K562 (cell line): Measurements from ENCODE around the gene ANKZF1. TPM values are rescaled to one million over a fixed set of nuclear protein-coding genes. Genes with fewer than 3 reads are reported as not detected.

Experiments used
- ATAC-seq: fragments of 200-7000 bp; cut with Tn5 transposase; 3 replicates; pipeline ENCODE4 v1.9.1; 2020; ENCODE audit warnings: moderate library complexity
- BruUV-seq: library from RNA; stranded (reverse); fragments of 400-500 nt; replicated peaks from 2 replicates; lab custom pipeline; 2021; lab: Mats Ljungman, UMichigan
- CTCF ChIA-PET: fragments of 300-600 bp; formaldehyde crosslinking; extraction: SDS; loops from one replicate; lab custom pipeline; 2021; ENCODE audit warnings: low intra/inter-chr PET ratio; lab: Yijun Ruan, JAX
- POLR2A ChIA-PET: fragments of 300-600, 350-650 bp; sonication (Branson Sonifier 250); formaldehyde crosslinking; extraction: SDS; loops from one replicate; lab custom pipeline; 2021; ENCODE audit warnings: antibody characterized with exemption, inconsistent platforms; lab: Yijun Ruan, JAX
- DNase-seq, 4 experiments: peaks; one replicate each; pipeline versions ENCODE4 v3.0.0 to v3.0.0-alpha.2; 2011 to 2018; ENCODE audit warnings: low spot score in 3 of 4, mixed read lengths in 3 of 4; ENCODE audit errors: extremely low read depth in 1 of 4
- FAIRE-seq: peaks from 2 replicates; lab custom pipeline; 2011; peaks lifted over from hg19 to GRCh38; lab: Jason Lieb, UNC
- H2AFZ ChIP-seq: 2 replicates; pipeline ENCODE4 v1.6.0; 2011; ENCODE audit warnings: low read depth, low read length, control low read depth, inconsistent platforms
- H3K27ac ChIP-seq: fragments of 200-600 bp; 3 replicates; pipeline ENCODE4 v1.8.0; 2011; ENCODE audit warnings: low read depth, mild to moderate bottlenecking, control low read depth, inconsistent platforms, low read length, moderate library complexity, mixed read lengths; ENCODE audit errors: extremely low read depth
- H3K27me3 ChIP-seq, 2 experiments: fragments of 300-600 bp in 1 of 2; 2 replicates in 1 of 2; 3 replicates in 1 of 2; pipeline versions ENCODE4 v1.6.0 to v1.8.0; 2011; ENCODE audit warnings: inconsistent platforms in 2 of 2, low read length in 2 of 2, mild to moderate bottlenecking in 1 of 2, mixed read lengths in 1 of 2, moderate library complexity in 1 of 2; ENCODE audit not compliant: control insufficient read depth in 2 of 2, insufficient read depth in 2 of 2
- H3K36me3 ChIP-seq: fragments of 300-600 bp; 3 replicates; pipeline ENCODE4 v1.8.0; 2011; ENCODE audit warnings: mild to moderate bottlenecking, low read length, inconsistent platforms; ENCODE audit not compliant: control insufficient read depth, insufficient read depth
- H3K4me1 ChIP-seq, 2 experiments: fragments of 200-600 bp in 1 of 2; replicated peaks in 1 of 2; 2 replicates in 1 of 2; 3 replicates in 1 of 2; pipeline versions ENCODE4 v1.5.1 to v1.8.0; 2011; ENCODE audit warnings: inconsistent platforms in 2 of 2, low read length in 2 of 2, mild to moderate bottlenecking in 1 of 2, mixed read lengths in 1 of 2, moderate library complexity in 1 of 2; ENCODE audit not compliant: control insufficient read depth in 2 of 2, insufficient read depth in 2 of 2
- H3K4me2 ChIP-seq: 2 replicates; pipeline ENCODE4 v1.6.1; 2011; ENCODE audit warnings: low read length, control low read depth, inconsistent platforms, mixed read lengths; ENCODE audit not compliant: insufficient read depth
- H3K4me3 ChIP-seq: fragments of 200-600 bp; sonication (generic), shearing (Covaris generic); 2 replicates; pipeline ENCODE4 v1.5.1; 2016; ENCODE audit warnings: control low read depth, inconsistent platforms
- H3K79me2 ChIP-seq: fragments of 200-600 bp; 3 replicates; pipeline ENCODE4 v1.8.0; 2011; ENCODE audit warnings: low read length, inconsistent platforms; ENCODE audit not compliant: control insufficient read depth, insufficient read depth
- H3K9ac ChIP-seq, 2 experiments: 2 replicates each; pipeline versions ENCODE4 v1.6.0 to v1.6.1; 2011; ENCODE audit warnings: low read depth in 2 of 2, low read length in 2 of 2, control low read depth in 1 of 2, inconsistent platforms in 1 of 2, mild to moderate bottlenecking in 1 of 2, mixed read lengths in 1 of 2; ENCODE audit not compliant: insufficient read depth in 1 of 2
- H3K9me1 ChIP-seq: one replicate; pipeline ENCODE4 v1.6.0; 2011; ENCODE audit warnings: inconsistent platforms, mild to moderate bottlenecking, low read length, moderate library complexity; ENCODE audit not compliant: control insufficient read depth, insufficient read depth
- H3K9me3 ChIP-seq: replicated peaks from 2 replicates; pipeline ENCODE4 v1.5.1; 2011; ENCODE audit warnings: low read depth, low read length, inconsistent platforms; ENCODE audit not compliant: control insufficient read depth, insufficient read depth
- H4K20me1 ChIP-seq: replicated peaks from 2 replicates; pipeline ENCODE4 v1.6.1; 2011; ENCODE audit warnings: low read length, inconsistent platforms, mixed read lengths; ENCODE audit not compliant: control insufficient read depth, insufficient read depth
- KLF13 ChIP-seq: fragments of 450-650 bp; IDR thresholded peaks from 2 replicates; pipeline ENCODE4 v1.6.1; 2016; ENCODE audit warnings: missing genetic modification characterization, low read depth, mild to moderate bottlenecking, missing compliant biosample characterization, moderate library complexity, borderline replicate concordance
- MAFG ChIP-seq: fragments of 450-650 bp; conservative IDR thresholded peaks from 2 replicates; pipeline ENCODE4 v1.6.1; 2016; ENCODE audit warnings: missing genetic modification characterization, missing compliant biosample characterization
- NCOA6 ChIP-seq: fragments of 450-650 bp; IDR thresholded peaks from 2 replicates; pipeline ENCODE4 v1.6.1; 2017; ENCODE audit warnings: mild to moderate bottlenecking
- NFIC ChIP-seq: fragments of 450-650 bp; IDR thresholded peaks from 2 replicates; pipeline ENCODE4 v1.6.1; 2017; ENCODE audit warnings: mild to moderate bottlenecking, inconsistent platforms
- NR3C1 ChIP-seq: sonication (generic); formaldehyde crosslinking; IDR thresholded peaks from 2 replicates; pipeline ENCODE4 v1.8.1; 2022; ENCODE audit warnings: missing genetic modification reagents
- PHF20 ChIP-seq: fragments of 450-650 bp; IDR thresholded peaks from 2 replicates; pipeline ENCODE4 v1.6.1; 2018; ENCODE audit not compliant: partially characterized antibody
- YBX1 ChIP-seq: fragments of 450-650 bp; IDR thresholded peaks from 2 replicates; pipeline ENCODE4 v1.7.1; 2016; ENCODE audit warnings: mild to moderate bottlenecking
- ZNF165 ChIP-seq: fragments of 250-450 bp; sonication (Bioruptor Pico); IDR thresholded peaks from 2 replicates; pipeline ENCODE4 v1.4.0; 2020; ENCODE audit warnings: borderline replicate concordance
- ZNF174 ChIP-seq: fragments of 250-450 bp; sonication (Bioruptor Pico); IDR thresholded peaks from 2 replicates; pipeline ENCODE4 v1.4.0; 2020; ENCODE audit warnings: mild to moderate bottlenecking
- ZNF551 ChIP-seq: fragments of 250-450 bp; sonication (Bioruptor Pico); IDR thresholded peaks from 2 replicates; pipeline ENCODE4 v1.5.0; 2021; ENCODE audit warnings: mild to moderate bottlenecking, moderate library complexity
- WGBS: fragments of 100-300 bp; shearing (Covaris generic); methylation state at CpG from one replicate; pipeline ENCODE4 v1.1.6; 2016; ENCODE audit warnings: low coverage, mixed read lengths; ENCODE audit not compliant: insufficient coverage; ENCODE audit errors: missing lambda C conversion rate; 5-methylcytosine and 5-hydroxymethylcytosine counted together
- in situ Hi-C: fragments of 300-500 bp; cut with MboI; formaldehyde crosslinking; loops from 4 replicates; pipeline ENCODE4 v1.15.0; 2018; ENCODE audit warnings: inconsistent platforms, mixed read lengths
- intact Hi-C: fragments of 100-400 bp; cut with micrococcal nuclease; formaldehyde crosslinking; loops from 2 replicates; pipeline ENCODE4 v1.14.2; 2022
- polyA plus RNA-seq, 8 experiments: library from polyadenylated mRNA; depleted of rRNA in 4 of 8; stranded (reverse) in 5 of 8; unstranded in 3 of 8; fragments of >200 nt; fragmentation: Nextera tagmentation in 2 of 8; fragmentation: Illumina TruSeq in 1 of 8; extraction: Ambion mirVana in 2 of 8; extraction: Trizol in 1 of 8; gene quantifications; 2 replicates each; pipeline versions ENCODE4 v1.2.1 to v1.2.3, GENCODE V29; 2011 to 2014; ENCODE audit warnings: inconsistent platforms in 1 of 8, missing spikeins in 1 of 8
- total RNA-seq, 7 experiments: library from RNA; depleted of rRNA in 6 of 7; stranded (reverse); fragments of >200 nt in 6 of 7; fragmentation: Illumina TruSeq in 2 of 7; extraction: Trizol in 2 of 7; gene quantifications; 2 replicates each; pipeline versions ENCODE4 v1.2.1 to v1.2.3, GENCODE V29; 2011 to 2021; ENCODE audit warnings: low replicate concordance in 1 of 7
- TF ChIP-seq, protein P1 (sequence below): sonication (generic); formaldehyde crosslinking; IDR thresholded peaks from 2 replicates; pipeline ENCODE4 v1.8.1; 2022; ENCODE audit warnings: missing genetic modification reagents
- TF ChIP-seq, protein P2 (sequence below): fragments of 450-650 bp; formaldehyde crosslinking; IDR thresholded peaks from 2 replicates; pipeline ENCODE4 v1.4.0; 2022; ENCODE audit warnings: mild to moderate bottlenecking, moderate library complexity

The ANKZF1 gene
- total and polyA plus RNA-seq, 9 of the 15 experiments (the other 6 are each of a cell fraction or from before 2014, with no cell fraction given), result 3.1 to 60.6 (median 31.0) TPM

DNA sequence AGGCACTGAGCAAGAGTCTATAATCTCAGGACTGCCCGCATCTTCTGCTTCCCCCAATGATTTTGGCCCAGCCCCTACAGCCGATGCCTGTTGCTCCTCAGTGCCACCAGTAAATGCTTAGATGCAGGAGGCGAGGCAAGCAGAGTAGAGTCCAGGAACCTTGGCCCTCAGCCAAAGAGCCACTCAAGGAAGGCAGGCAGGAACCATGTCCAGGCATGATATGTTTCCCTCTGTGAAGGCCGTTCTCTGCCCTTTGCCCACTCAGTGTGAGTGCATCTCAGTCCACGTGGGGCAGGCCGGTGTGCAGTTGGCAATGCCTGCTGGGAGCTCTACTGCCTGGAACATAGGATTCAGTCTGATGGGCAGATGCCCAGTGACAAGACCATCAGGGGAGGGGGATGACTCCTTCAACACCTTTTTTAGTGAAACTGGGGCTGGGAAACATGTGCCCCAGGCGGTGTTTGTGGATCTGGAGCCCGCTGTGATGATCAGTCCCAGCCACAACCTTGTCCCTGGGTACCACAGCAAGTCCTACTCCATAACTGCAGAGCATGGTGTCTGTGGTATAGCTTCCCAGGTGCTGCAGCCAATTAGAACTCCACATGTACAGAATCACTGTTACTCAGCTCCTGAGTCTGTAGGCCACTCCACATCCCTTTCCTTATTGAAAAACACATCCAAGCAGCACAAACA lies 39.9 kb downstream of the ANKZF1 start:
- Histone ChIP-seq H3K9me3 (no peaks in the 10 kb centered on the region), H4K20me1 (no peaks in the 10 kb centered on the region), H3K4me3 (no peak overlapping the region), H3K9me1 (no peaks in the 10 kb centered on the region), H3K4me1 (peaks cover 4 to 10% of the 10 kb centered on the region in 2 experiments; a peak in 3 of 5 replicates), H2AFZ (peak overlapping the region; percentile 19; the same call in 1 of the 2 replicates), H3K27me3 (no peaks in the 10 kb centered on the region), H3K4me2 (no peak overlapping the region), H3K27ac (no peak overlapping the region), H3K9ac (no peak overlapping the region; a peak in 1 of 4 replicates), H3K36me3 (no peaks in the 10 kb centered on the region), H3K79me2 (no peaks in the 10 kb centered on the region)
- in situ Hi-C loops, result no loop called here
- ATAC-seq (0 out of 3 replicates have a peak, but pooled peaks have one; percentile 19), DNase-seq (no peak), FAIRE-seq (no peak)
- BruUV-seq, result no TSS peak
- CTCF ChIA-PET, result no interaction called here
- TF ChIP-seq NFIC (peak; percentile 81), ZNF165 (no peak), NR3C1 (no peak), YBX1 (no peak), ZNF551 (CRISPR knock-in tag) (no peak), ZNF174 (no peak)
- POLR2A ChIA-PET, result interaction anchor here (2.1 kb wide), 1 partner anchor 8 kb away, joined by 7 read pairs; no protein-coding TSS in a partner anchor
- 13% methylated on average over 8 of the region's 8 CpGs for WGBS
- intact Hi-C loops, result no loop called here

DNA sequence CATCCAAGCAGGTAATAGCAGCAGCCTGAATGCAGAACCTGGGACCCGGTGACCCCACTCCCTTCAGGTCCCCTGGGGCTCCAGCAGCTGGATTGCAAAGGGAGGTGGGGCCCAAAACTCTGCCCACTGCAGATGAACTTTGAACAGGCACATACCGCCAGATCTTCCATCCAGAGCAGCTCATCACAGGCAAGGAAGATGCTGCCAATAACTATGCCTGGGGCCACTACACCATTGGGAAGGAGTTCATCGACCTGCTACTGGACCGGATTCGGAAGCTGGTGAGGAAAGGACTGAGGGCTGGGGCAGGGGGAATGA lies 40.4 kb downstream of the ANKZF1 start:
- no peaks in the 10 kb centered on the region for H3K27me3 ChIP-seq
- in situ Hi-C loops, result no loop called here
- H3K9me3 ChIP-seq, result no peaks in the 10 kb centered on the region
- H3K27ac ChIP-seq, result no peak overlapping the region
- H2AFZ ChIP-seq, result no peak overlapping the region
- no peak for FAIRE-seq
- no peak overlapping the region for H3K4me3 ChIP-seq
- CTCF ChIA-PET, result no interaction called here
- intact Hi-C loops, result no loop called here
- H3K4me1 ChIP-seq, result peaks cover 2 to 6% of the 10 kb centered on the region in 2 experiments; a peak in 2 of 5 replicates
- WGBS, result 42% methylated on average over 5 of the region's 5 CpGs
- H3K36me3 ChIP-seq, result no peaks in the 10 kb centered on the region
- H4K20me1 ChIP-seq, result no peaks in the 10 kb centered on the region
- no peak for DNase-seq
- POLR2A ChIA-PET, result interaction anchor here (2.1 kb wide), 1 partner anchor 9 kb away, joined by 7 read pairs; no protein-coding TSS in a partner anchor
- no peaks in the 10 kb centered on the region for H3K9me1 ChIP-seq
- no peaks in the 10 kb centered on the region for H3K79me2 ChIP-seq
- ATAC-seq, result no peak
- BruUV-seq, result no TSS peak
- no peak overlapping the region; a peak in 1 of 4 replicates for H3K9ac ChIP-seq
- H3K4me2 ChIP-seq, result no peak overlapping the region
- no peak for TF ChIP-seq PHF20
- no peak for TF ChIP-seq NCOA6
- no peak for TF ChIP-seq MAFG (tag)
- no peak for TF ChIP-seq KLF13 (tag)
- TF ChIP-seq, protein P1, sequence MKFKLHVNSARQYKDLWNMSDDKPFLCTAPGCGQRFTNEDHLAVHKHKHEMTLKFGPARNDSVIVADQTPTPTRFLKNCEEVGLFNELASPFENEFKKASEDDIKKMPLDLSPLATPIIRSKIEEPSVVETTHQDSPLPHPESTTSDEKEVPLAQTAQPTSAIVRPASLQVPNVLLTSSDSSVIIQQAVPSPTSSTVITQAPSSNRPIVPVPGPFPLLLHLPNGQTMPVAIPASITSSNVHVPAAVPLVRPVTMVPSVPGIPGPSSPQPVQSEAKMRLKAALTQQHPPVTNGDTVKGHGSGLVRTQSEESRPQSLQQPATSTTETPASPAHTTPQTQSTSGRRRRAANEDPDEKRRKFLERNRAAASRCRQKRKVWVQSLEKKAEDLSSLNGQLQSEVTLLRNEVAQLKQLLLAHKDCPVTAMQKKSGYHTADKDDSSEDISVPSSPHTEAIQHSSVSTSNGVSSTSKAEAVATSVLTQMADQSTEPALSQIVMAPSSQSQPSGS (CRISPR knock-in tag), result no peak
- TF ChIP-seq, protein P2, sequence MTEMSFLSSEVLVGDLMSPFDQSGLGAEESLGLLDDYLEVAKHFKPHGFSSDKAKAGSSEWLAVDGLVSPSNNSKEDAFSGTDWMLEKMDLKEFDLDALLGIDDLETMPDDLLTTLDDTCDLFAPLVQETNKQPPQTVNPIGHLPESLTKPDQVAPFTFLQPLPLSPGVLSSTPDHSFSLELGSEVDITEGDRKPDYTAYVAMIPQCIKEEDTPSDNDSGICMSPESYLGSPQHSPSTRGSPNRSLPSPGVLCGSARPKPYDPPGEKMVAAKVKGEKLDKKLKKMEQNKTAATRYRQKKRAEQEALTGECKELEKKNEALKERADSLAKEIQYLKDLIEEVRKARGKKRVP (CRISPR knock-in tag), result no peak
